HG03558 (cell line): ENCODE measurements around the gene E2F7.
A peak's percentile ranks its signal among the peaks of the same experiment; 100 is the strongest.
"Not testable (repeated sequence)": the region's sequence is repeated elsewhere in the genome, so short reads cannot be mapped to it uniquely, and the experiment has no call there.

Experiments
- ATAC-seq: cut with Tn5 transposase; IDR thresholded peaks from one replicate; pipeline ENCODE4 v1.9.1; 2021; ENCODE audit warnings: moderate number of reproducible peaks; ENCODE audit not compliant: unreplicated experiment; ENCODE audit errors: extremely low read depth

E2F7 gene, protein sequence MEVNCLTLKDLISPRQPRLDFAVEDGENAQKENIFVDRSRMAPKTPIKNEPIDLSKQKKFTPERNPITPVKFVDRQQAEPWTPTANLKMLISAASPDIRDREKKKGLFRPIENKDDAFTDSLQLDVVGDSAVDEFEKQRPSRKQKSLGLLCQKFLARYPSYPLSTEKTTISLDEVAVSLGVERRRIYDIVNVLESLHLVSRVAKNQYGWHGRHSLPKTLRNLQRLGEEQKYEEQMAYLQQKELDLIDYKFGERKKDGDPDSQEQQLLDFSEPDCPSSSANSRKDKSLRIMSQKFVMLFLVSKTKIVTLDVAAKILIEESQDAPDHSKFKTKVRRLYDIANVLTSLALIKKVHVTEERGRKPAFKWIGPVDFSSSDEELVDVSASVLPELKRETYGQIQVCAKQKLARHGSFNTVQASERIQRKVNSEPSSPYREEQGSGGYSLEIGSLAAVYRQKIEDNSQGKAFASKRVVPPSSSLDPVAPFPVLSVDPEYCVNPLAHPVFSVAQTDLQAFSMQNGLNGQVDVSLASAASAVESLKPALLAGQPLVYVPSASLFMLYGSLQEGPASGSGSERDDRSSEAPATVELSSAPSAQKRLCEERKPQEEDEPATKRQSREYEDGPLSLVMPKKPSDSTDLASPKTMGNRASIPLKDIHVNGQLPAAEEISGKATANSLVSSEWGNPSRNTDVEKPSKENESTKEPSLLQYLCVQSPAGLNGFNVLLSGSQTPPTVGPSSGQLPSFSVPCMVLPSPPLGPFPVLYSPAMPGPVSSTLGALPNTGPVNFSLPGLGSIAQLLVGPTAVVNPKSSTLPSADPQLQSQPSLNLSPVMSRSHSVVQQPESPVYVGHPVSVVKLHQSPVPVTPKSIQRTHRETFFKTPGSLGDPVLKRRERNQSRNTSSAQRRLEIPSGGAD

DNA sequence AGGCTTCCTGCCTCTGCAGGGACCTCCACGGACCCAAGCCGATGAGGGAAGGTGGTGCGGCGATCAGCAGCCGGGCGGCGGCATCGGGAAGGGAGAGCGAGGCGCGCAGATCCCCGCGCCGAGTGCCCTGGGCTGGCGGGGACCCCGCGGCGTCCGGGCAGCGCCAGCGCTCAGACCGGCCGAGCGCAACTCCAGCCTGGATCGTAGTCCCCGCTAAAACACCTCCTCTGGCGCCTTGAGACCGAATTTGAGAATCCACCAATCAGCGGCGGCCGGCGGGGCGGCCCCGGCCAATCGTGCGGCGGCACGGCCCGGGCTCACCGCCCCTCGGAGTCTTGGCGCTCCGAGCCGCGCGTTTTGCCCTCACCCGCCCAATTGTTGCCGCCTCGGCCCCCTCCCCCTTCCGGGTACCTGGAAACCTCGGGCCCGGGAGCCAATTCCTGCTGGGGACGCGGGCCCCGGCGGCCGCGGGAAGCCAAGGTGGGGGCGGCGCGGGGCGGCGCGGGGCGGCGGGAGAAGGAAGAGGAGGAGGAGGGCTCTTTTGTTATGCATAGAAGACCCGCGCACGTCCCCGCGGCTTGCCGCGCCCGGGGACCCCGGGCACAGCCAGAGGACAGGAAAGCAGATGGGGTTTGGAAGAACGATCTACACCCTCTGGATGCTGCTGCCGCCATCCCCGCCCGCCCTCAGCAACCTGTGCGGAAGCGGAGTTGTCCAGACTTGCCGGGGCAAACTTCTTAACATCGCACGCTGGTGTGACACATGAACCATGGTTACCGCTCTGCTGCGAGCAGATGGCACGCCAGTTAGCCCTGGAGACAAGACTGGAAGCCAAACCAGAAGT is at the start of gene E2F7:
TSS of gene E2F7 (minus strand) at position 209 of the 844 bp plus-strand sequence. CDS start 934 bp downstream, outside the sequence.
- peak; percentile 45 for ATAC-seq

- no peak for ATAC-seq
Observed at GRCh38 chr12:77113971-77114370, 48.6 kb upstream of the E2F7 start.

DNA sequence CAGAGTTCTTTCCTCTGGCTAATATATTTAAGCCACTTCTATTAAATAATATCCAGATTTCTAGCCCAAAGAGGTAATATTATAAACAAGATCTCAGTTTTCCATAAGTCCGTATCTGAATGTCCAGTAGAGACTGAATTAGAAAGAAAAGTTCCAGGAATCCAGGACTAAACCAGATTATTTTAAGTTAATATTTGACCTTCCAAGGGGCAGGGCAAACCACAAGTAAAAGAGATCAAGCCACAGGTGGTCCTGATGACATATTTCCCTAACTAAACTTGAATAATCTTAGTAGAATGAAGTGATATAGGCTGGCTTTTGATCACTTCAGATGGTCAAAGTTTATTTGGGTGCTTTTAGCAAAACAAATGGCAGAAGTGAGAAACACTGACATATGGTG is 43.3 kb upstream of the E2F7 start:
- no peak for ATAC-seq

DNA sequence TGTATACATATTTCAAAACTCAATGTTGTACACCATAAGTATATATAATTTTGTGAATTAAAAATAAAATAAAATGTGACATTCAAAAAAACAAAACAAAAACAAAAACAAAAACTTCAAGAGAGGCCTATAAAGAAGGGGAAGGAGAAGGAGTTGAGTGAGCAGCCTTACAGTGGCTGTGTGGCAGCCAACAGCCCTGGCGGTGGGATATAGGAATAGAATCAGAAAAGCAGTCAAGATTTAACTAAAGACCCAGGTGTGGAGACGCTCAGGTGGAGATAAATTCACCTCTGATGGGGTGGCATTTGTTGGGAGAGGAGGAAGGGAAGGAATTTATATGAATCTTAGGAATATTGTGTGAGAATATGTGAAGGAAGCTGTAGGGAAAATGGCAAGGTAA is 41.8 kb upstream of the E2F7 start:
- ATAC-seq, result no peak

GRCh38 chr12:77104792-77105191 is 39.4 kb upstream of the E2F7 start:
- ATAC-seq, result no peak

- no peak for ATAC-seq
Observed at GRCh38 chr12:77104286-77104685, 38.9 kb upstream of the E2F7 start.

- no peak for ATAC-seq
Observed at GRCh38 chr12:77102691-77103090, 37.3 kb upstream of the E2F7 start.

DNA sequence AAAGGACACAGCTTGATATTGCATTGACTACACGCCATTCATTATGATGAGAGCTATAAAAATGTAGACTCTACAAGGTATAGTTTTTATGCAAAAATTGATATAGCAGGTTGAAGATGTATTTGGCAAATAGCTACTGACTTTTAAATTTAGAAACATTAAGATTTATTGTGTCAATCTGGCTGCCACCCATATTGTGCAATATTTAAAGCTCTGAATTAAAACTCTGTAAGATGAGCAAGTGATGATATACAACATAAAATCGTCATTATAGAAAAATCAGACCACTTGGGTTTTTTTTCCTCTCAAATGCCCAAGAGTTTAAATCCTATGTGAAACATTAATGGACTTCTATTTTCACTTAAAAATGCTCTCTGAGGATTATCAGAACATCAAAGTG is 36.8 kb upstream of the E2F7 start:
- ATAC-seq, result no peak

DNA sequence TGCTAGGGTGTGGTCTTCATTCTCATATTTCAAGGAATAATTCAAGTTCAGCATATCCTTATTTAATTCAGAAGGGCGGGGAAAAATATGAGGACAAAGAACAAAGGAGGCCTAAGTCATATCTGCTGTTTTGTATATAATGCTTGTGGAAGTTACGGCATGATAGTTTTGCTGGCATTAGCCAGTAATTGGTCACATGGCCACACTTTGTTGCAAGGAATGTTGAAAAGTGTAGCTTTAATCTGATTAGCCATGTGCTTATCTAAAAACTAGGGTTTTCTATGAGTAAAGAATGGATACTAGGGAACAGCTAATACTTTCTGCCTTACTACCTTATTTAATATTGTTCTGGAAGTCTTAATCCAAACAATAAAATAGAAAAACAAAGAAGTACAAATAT is 34.4 kb upstream of the E2F7 start:
- ATAC-seq, result no peak

GRCh38 chr12:77097846-77098245 is 32.5 kb upstream of the E2F7 start:
- ATAC-seq, result no peak

DNA sequence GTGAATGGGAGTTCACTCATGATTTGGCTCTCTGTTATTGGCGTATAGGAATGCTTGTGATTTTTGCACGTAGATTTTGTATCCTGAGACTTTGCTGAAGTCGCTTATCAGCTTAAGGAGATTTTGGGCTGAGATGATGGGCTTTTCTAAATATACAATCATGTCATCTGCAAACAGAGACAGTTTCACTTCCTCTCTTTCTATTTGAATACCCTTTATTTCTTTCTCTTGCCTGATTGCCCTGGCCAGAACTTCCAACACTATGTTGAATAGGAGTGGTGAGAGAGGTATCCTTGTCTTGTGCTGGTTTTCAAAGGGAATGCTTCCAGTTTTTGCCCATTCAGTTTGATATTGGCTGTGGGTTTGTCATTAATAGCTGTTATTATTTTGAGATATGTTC is 26.9 kb upstream of the E2F7 start:
- ATAC-seq, result not testable (repeated sequence)

DNA sequence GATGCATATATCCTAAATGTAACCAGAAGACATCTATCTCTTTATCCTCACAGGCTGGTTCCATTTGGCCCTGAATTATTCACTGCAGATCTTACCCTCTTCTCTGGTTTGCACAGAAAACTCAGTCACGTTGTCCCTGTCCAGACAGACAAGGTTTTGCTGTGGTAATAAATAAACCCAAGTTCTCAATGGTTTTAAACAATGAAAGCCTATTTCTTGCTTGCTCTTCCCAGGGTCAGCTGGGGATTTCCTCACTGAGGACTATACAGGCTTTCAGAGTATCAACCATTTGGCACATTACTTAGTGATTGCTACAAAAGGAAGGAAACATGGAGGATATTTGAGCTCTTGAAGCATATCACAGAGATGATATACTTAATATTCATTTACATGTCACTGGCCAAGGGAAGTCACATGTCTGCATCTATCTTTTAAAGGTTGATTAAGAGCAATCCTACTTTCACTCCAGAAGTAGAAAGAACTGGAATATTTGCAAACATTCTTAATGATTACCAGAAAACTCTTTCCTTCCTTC is 24.4 kb upstream of the E2F7 start:
- no peak for ATAC-seq

DNA sequence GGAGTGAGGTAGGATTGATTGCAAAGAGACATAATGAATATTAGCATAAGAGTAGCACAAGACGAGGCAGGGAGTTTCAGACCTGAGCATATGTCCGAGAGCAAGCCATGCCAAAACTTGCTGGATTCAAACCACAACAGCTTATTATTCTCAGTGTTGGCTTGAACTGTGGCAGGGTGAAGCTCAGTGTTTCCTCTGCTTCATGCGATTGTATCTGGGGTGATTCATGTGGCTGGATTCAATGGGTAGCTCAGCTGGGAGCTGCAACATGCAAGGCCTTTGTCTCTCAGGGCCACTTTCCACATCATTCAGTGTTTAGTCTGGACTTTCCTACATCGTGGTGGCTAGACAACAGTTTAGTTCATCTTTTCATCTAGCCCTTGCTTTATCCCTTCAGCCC is 22.1 kb upstream of the E2F7 start:
- ATAC-seq, result no peak

GRCh38 chr12:77082021-77082420 is 16.7 kb upstream of the E2F7 start:
- no peak for ATAC-seq

DNA sequence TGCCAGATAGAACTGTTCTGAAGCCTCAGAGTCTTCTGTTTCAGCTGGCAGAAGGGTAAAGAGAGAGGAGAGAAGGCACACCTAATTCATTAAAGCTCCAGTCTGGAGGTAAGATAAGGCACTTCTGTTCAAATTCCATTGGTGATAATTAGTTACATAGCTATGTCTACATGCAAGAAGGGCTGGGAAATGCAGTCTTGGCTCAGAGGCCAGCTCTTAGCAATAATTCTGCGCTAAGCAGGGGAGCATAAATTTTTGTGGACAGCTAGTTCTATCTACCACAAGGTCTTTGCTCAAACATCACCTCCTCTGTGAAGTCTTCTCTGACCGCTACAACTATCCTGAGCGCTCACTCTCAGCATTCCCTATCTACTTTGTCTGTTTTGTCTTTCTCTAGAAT is 14.3 kb upstream of the E2F7 start:
- ATAC-seq, result no peak

DNA sequence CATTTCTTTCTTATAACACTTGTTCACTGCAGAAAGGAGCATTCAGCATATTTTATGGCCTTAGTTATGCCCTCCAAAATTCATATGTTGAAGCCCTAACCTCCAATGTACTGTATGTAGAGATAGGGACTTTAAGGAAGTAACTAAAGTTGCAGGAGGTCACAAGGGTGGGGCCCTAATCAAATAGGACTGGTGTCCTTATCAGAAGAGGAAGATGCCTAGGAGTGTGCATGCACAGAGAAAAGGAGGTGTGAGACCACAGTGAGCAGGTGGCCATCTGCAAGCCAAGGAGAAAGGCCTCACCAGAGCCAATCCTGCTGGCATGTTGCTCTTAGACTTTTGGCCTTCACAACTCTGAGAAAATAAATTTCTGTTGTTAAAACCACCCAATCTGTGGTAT is 12.9 kb upstream of the E2F7 start:
- ATAC-seq, result no peak

- no peak for ATAC-seq
Observed at GRCh38 chr12:77076886-77077285, 11.5 kb upstream of the E2F7 start.

DNA sequence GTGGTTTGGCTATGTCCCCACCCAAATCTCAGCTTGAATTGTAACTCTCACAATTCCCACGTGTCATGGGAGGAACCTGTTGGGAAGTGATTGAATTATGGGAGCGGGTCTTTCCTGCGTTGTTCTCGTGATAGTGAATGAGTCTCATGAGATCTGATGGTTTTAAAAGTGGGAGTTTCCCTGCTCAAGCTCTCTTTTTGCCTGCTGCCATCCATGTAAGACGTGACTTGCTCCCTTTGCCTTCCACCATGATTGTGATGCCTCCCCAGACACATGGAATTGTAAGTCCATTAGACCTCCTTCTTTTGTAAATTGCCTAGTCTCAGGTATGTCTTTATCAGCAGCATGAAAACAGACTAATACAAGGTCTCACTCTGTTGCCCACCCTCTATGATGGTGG is 8.5 kb upstream of the E2F7 start:
- not testable (repeated sequence) for ATAC-seq

DNA sequence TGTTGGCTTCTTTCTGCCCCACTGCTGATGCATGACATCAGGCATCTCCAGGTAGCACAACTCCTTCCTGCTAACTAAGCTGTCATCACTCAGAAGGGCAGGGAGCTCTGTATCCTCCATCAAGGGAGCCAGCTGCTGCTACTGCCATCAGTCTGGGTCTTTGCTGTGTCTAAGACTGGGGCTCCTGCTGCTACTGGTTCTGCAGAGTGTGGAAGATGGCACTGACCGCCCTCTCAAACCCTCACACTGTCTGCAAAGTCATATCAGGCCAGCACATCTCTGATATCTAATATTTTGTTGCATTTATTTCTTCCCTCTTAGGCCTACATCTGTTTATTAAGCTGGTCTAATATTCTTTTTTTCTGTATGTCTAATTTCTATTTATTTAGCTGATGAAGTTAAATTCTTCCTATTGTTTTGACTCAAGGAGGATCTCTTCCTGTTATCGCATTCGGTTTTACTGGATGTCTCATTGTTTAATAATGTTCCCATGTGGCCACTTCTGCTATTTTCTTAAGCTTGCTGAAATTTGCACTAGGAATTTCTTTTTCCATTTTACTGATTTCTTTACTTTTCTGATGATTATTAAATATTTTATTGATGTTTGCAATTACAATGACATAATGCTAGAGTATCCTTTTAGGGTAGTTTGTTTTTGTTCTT is 7.6 kb upstream of the E2F7 start:
- ATAC-seq, result no peak
